Natural killer cell (primary cell): ENCODE data around the gene EGFLAM. TPM values are rescaled to one million over a fixed set of nuclear protein-coding genes. Genes with fewer than 3 reads are reported as not detected.

ENCODE experiments used
- ATAC-seq, 3 donors: fragments of 150-1000 bp in 2 of 3; fragments of 200-7000 bp in 1 of 3; cut with Tn5 transposase; 1 replicate in 1 of 3; 2 replicates in 2 of 3; pipeline ENCODE4 v1.10.0; 2021; ENCODE audit warnings: mild to moderate bottlenecking in 2 of 3, moderate library complexity in 2 of 3
- DNase-seq, 2 donors: peaks; one replicate each; pipeline versions ENCODE4 v3.0.0 to v3.0.0-alpha.2; 2013 to 2021; ENCODE audit warnings: mixed read lengths in 1 of 2
- H3K27ac ChIP-seq: one replicate; pipeline ENCODE4 v1.5.1; 2013; ENCODE audit warnings: mild to moderate bottlenecking, low read length
- H3K27me3 ChIP-seq: one replicate; pipeline ENCODE4 v1.6.1; 2013; ENCODE audit warnings: low read length; ENCODE audit not compliant: control insufficient read depth, insufficient read depth
- H3K36me3 ChIP-seq: one replicate; pipeline ENCODE4 v1.6.1; 2013; ENCODE audit warnings: low read length; ENCODE audit not compliant: control insufficient read depth, insufficient read depth
- H3K4me1 ChIP-seq: one replicate; pipeline ENCODE4 v1.6.1; 2013; ENCODE audit warnings: low read length; ENCODE audit not compliant: control insufficient read depth, insufficient read depth
- H3K4me3 ChIP-seq: one replicate; pipeline ENCODE4 v1.5.1; 2013; ENCODE audit warnings: low read length
- H3K9me3 ChIP-seq: one replicate; pipeline ENCODE4 v1.6.1; 2013; ENCODE audit warnings: low read length; ENCODE audit not compliant: control insufficient read depth, insufficient read depth
- H3K27ac Mint-ChIP-seq, 2 donors: one replicate each; pipeline ENCODE4 v1.8.0; 2022; ENCODE audit warnings: mild to moderate bottlenecking in 2 of 2, mixed read lengths in 2 of 2, moderate library complexity in 1 of 2
- H3K27me3 Mint-ChIP-seq, 2 donors: one replicate each; pipeline ENCODE4 v1.8.0; 2022; ENCODE audit warnings: low read depth in 2 of 2, mixed read lengths in 2 of 2
- H3K36me3 Mint-ChIP-seq: one replicate; pipeline ENCODE4 v1.8.0; 2022; ENCODE audit warnings: mixed read lengths
- H3K4me1 Mint-ChIP-seq, 2 donors: one replicate each; pipeline ENCODE4 v1.8.0; 2022; ENCODE audit warnings: mixed read lengths in 2 of 2
- H3K4me3 Mint-ChIP-seq: one replicate; pipeline ENCODE4 v1.8.0; 2022; ENCODE audit warnings: mild to moderate bottlenecking, moderate library complexity, mixed read lengths
- H3K9me3 Mint-ChIP-seq, 2 donors: one replicate each; pipeline ENCODE4 v1.8.0; 2022; ENCODE audit warnings: mixed read lengths in 2 of 2
- WGBS: methylation state at CpG from one replicate; pipeline ENCODE4 v1.1.7; 2013; ENCODE audit warnings: missing lambda C conversion rate; ENCODE audit not compliant: insufficient coverage; 5-methylcytosine and 5-hydroxymethylcytosine counted together
- intact Hi-C: fragments of 100-400 bp; cut with micrococcal nuclease; formaldehyde crosslinking; loops from one replicate; pipeline ENCODE4 v1.14.2; 2022
- total RNA-seq, 4 donors: library from RNA; stranded (reverse); fragments of 120-200 nt in 1 of 4; gene quantifications; one replicate each; pipeline versions ENCODE4 v1.2.3 to v1.2.4, GENCODE V29; 2013 to 2022
- TF ChIP-seq, protein P1 (sequence below): fragments of 200-600 bp; IDR thresholded peaks from one replicate; pipeline ENCODE4 v1.8.0; 2022; ENCODE audit warnings: antibody characterized with exemption

EGFLAM gene
- total RNA-seq, 3 donors from 2014 or later (not counting 1 experiment from before 2014, with no cell fraction given) = not detected

DNA sequence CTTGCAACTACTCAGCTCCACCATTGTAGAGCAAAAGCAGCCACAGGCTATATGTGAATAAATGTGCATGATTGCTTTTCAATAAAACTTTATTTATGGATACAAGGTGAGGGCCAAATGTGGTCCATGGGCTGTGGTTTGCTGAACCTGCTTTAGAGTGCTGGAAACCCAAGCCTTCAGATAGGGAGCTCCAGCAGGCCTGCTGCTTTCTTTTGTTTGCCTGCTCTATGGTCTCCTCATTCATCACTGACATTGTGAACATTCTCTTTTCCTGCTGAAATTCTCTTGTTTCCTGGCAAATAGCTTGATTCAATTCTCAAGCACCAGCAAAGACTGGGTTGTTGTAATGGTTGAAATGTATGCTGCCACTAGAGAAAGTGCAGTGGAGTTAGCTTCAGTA is 26.0 kb downstream of the EGFLAM start:
- Mint-ChIP-seq H3K36me3 (no peaks in the 10 kb centered on the region), H3K27ac (no peak overlapping the region), H3K9me3 (peaks cover 4% of the 10 kb centered on the region in 2 donors), H3K4me1 (no peaks in the 10 kb centered on the region), H3K4me3 (no peak overlapping the region), H3K27me3 (no peaks in the 10 kb centered on the region)
- no peak overlapping the region for H3K27ac ChIP-seq
- ATAC-seq (no peak), DNase-seq (no peak)
- intact Hi-C loops = no loop called here
- H3K27me3 ChIP-seq = no peaks in the 10 kb centered on the region
- no peaks in the 10 kb centered on the region for H3K9me3 ChIP-seq
- no peaks in the 10 kb centered on the region for H3K36me3 ChIP-seq
- H3K4me1 ChIP-seq = no peaks in the 10 kb centered on the region
- no peak overlapping the region for H3K4me3 ChIP-seq
- TF ChIP-seq, protein P1, sequence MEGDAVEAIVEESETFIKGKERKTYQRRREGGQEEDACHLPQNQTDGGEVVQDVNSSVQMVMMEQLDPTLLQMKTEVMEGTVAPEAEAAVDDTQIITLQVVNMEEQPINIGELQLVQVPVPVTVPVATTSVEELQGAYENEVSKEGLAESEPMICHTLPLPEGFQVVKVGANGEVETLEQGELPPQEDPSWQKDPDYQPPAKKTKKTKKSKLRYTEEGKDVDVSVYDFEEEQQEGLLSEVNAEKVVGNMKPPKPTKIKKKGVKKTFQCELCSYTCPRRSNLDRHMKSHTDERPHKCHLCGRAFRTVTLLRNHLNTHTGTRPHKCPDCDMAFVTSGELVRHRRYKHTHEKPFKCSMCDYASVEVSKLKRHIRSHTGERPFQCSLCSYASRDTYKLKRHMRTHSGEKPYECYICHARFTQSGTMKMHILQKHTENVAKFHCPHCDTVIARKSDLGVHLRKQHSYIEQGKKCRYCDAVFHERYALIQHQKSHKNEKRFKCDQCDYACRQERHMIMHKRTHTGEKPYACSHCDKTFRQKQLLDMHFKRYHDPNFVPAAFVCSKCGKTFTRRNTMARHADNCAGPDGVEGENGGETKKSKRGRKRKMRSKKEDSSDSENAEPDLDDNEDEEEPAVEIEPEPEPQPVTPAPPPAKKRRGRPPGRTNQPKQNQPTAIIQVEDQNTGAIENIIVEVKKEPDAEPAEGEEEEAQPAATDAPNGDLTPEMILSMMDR = no peak

DNA sequence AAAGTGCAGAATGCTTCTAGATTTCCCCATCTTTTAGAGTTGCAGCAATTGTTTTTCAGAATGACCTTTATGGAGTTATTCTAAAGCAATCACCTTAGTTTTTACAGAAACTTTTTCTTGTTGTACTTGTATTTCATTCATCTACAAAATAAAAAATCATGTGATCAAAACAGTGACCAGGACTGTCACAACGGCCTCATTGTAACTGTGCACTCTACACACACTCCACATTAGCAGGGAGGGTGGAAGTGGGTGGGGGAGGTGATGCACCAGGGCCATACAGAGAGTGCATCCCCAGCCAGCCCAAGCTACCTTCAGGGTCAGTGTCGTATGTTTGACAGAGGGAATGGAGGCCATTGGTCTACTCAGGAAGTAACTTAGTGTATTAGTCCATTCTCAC is 26.9 kb downstream of the EGFLAM start:
- intact Hi-C loops = no loop called here
- DNase-seq (no peak), ATAC-seq (no peak)
- Histone ChIP-seq H3K27me3 (no peaks in the 10 kb centered on the region), H3K4me3 (no peak overlapping the region), H3K36me3 (no peaks in the 10 kb centered on the region), H3K9me3 (no peaks in the 10 kb centered on the region), H3K4me1 (no peaks in the 10 kb centered on the region), H3K27ac (no peak overlapping the region)
- Mint-ChIP-seq H3K4me1 (no peaks in the 10 kb centered on the region), H3K9me3 (peaks cover 3 to 4% of the 10 kb centered on the region in 2 donors), H3K36me3 (no peaks in the 10 kb centered on the region), H3K27me3 (no peaks in the 10 kb centered on the region), H3K27ac (no peak overlapping the region), H3K4me3 (no peak overlapping the region)
- TF ChIP-seq, protein P1 = no peak
- 100% methylated on average over 1 of the region's 2 CpGs for WGBS

DNA sequence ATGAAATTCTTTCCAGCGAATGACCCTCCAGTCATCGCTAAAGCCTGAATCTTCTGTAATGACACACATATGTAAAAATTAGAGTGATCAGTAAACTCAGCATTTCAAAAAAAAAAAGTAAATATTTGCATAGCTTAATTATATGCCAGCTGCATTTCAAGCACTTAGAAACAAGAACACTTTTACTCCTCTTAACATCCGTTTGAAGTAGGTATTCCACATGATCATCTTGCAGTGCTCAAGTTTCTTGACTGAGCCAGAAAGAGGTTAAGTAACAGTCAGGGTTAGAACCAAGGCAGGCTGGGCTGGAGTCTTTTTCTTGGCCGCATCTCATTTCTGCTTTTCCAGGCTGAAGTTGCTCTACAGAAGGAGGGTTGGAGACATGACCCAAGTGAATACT is 27.6 kb downstream of the EGFLAM start:
- H3K4me1 ChIP-seq = no peaks in the 10 kb centered on the region
- no peak overlapping the region for H3K27ac Mint-ChIP-seq

DNA sequence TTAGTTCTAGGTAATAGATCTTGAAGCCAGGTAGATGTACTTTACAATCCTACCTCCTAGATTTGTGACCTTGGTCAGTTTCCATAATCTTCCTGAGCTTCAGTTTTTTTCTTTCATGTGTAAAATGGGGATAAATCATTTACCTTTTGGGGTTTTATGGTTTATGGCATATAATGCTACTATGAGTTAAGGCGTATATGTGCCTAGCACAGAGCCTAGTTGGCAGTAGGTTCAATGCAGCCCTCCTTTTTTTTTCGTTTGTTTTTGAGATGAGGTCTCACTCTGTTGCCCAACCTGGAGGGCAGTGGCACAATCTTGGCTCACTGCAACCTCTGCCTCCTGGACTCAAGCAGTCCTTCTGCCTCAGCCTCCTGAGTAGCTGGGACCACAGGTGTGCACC is 28.8 kb downstream of the EGFLAM start:
- H3K27ac ChIP-seq = no peak overlapping the region
- H3K36me3 Mint-ChIP-seq = no peaks in the 10 kb centered on the region
- no peaks in the 10 kb centered on the region for H3K4me1 ChIP-seq
- H3K4me3 ChIP-seq = no peak overlapping the region
- intact Hi-C loops = no loop called here
- peaks cover 0 to 3% of the 10 kb centered on the region in 2 donors for H3K27me3 Mint-ChIP-seq
- no peak overlapping the region for H3K27ac Mint-ChIP-seq
- TF ChIP-seq, protein P1 = no peak
- ATAC-seq = no peak
- H3K4me1 Mint-ChIP-seq = no peaks in the 10 kb centered on the region
- H3K4me3 Mint-ChIP-seq = no peak overlapping the region
- DNase-seq = no peak
- no peaks in the 10 kb centered on the region for H3K36me3 ChIP-seq
- H3K27me3 ChIP-seq = no peaks in the 10 kb centered on the region
- H3K9me3 Mint-ChIP-seq = peaks cover 3% of the 10 kb centered on the region in 2 donors
- WGBS = 74% methylated on average over 2 of the region's 2 CpGs
- no peaks in the 10 kb centered on the region for H3K9me3 ChIP-seq

More for the DNA sequence above, 27.6 kb downstream of the EGFLAM start:
- ATAC-seq = no peak
- TF ChIP-seq, protein P1 = no peak
- Mint-ChIP-seq H3K9me3 (peaks cover 3% of the 10 kb centered on the region in 2 donors), H3K36me3 (no peaks in the 10 kb centered on the region), H3K4me3 (no peak overlapping the region), H3K27me3 (peaks cover 0 to 3% of the 10 kb centered on the region in 2 donors), H3K4me1 (no peaks in the 10 kb centered on the region)
- Histone ChIP-seq H3K36me3 (no peaks in the 10 kb centered on the region), H3K9me3 (no peaks in the 10 kb centered on the region), H3K27ac (no peak overlapping the region), H3K27me3 (no peaks in the 10 kb centered on the region), H3K4me3 (no peak overlapping the region)
- WGBS = 75% methylated on average over 2 of the region's 4 CpGs
- intact Hi-C loops = no loop called here
- no peak for DNase-seq
